HCT116 (cell line): ENCODE measurements around the gene CNTN5.

Experiments
- POLR2A ChIP-seq: IDR thresholded peaks from 2 replicates; pipeline ENCODE4 v1.7.0; 2011; ENCODE audit warnings: borderline replicate concordance; ENCODE audit not compliant: insufficient read depth, insufficient read length; ENCODE audit errors: extremely low read depth
- SIN3A ChIP-seq: IDR thresholded peaks from 2 replicates; pipeline ENCODE4 v1.6.1; 2012; ENCODE audit warnings: low read depth

GRCh38 chr11:99601179-99601578, 580.4 kb downstream of the CNTN5 start:
- TF ChIP-seq SIN3A = no peak
- no peak for TF ChIP-seq POLR2A
